ENCODE measurements around the gene SPECC1L.

DNA sequence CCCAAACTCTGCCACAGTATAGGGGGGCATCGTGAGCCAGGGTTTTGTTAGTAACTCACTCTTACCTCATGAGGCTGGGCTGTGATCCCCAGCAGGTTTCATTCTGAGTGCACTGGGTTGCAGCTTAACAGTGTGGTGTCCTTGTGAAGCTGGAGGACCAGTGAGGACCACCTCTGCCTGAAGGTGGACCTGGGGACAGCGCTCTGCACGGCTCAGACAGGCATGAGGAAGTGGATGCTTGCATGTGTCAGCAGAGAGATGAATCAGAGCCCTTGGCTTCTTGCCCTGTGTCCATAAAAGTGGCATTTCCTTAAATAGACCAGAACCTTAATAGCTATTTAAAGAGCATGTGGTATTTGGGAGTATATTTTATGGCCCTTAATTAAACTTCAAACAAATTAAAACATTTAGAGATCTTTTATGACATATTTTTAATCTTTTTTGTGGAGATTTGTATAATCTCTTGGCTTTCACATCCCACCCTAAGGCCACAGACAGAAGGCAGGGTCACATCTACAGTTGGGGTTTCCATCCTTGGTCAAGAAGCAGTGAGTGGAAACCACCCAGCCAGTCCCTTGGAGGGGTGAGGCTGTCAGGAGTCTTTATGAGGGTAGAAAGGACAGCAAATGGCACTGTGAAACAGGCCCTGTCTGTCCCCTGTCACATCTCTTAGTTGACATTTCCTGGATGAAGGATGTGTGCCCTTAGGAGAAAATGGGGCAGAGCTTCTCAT, 132.0 kb downstream of the SPECC1L start:
- no peak for TF ChIP-seq POLR2A (IDR thresholded peaks at IDR 0.05; ENCODE audit: low read length)
- no peak for TF ChIP-seq GATA1 (IDR thresholded peaks at IDR 0.05; ENCODE audit: low read depth, low read length)
